Ascending aorta (tissue), 2 donors: ENCODE results near the gene MAML2. TPM values are rescaled to one million over a fixed set of nuclear protein-coding genes. Genes with fewer than 3 reads are reported as not detected.

Source experiments
- DNase-seq, 2 donors: peaks; one replicate each; pipeline ENCODE4 v3.0.0-alpha.2; 2019; ENCODE audit warnings: low spot score in 2 of 2
- H3K27ac ChIP-seq, 2 donors: fragments of 200-600 bp; sonication (generic); one replicate each; pipeline ENCODE4 v1.5.1; 2016 to 2017; ENCODE audit warnings: mild to moderate bottlenecking in 1 of 2
- H3K27me3 ChIP-seq: fragments of 200-600 bp; sonication (generic); one replicate; pipeline ENCODE4 v1.5.1; 2017
- H3K36me3 ChIP-seq, 2 donors: fragments of 200-600 bp; sonication (generic); one replicate each; pipeline ENCODE4 v1.5.1; 2016
- H3K4me1 ChIP-seq, 2 donors: fragments of 200-600 bp; sonication (generic); one replicate each; pipeline ENCODE4 v1.5.1; 2016 to 2017; ENCODE audit warnings: mild to moderate bottlenecking in 1 of 2
- H3K4me3 ChIP-seq, 2 donors: fragments of 200-600 bp; sonication (generic); one replicate each; pipeline ENCODE4 v1.5.1; 2016 to 2017; ENCODE audit warnings: mild to moderate bottlenecking in 1 of 2
- H3K9me3 ChIP-seq, 2 donors: fragments of 200-600 bp; sonication (generic); one replicate each; pipeline ENCODE4 v1.5.1; 2016
- CTCF ChIP-seq, 3 experiments: fragments of 200-600 bp in 2 of 3; fragments of 450-650 bp in 1 of 3; sonication (generic) in 2 of 3; IDR thresholded peaks; one replicate each; pipeline ENCODE4 v1.5.1; 2016 to 2019; ENCODE audit warnings: antibody characterized with exemption in 3 of 3, mild to moderate bottlenecking in 1 of 3, moderate library complexity in 1 of 3
- intact Hi-C: fragments of 100-400 bp; cut with DNase I; formaldehyde crosslinking; loops from one replicate; pipeline ENCODE4 v1.15.1; 2023
- total RNA-seq: library from RNA; depleted of rRNA; stranded (reverse); fragments of >200 nt; gene quantifications from one replicate; pipeline ENCODE4 v1.1.0, GENCODE V29; 2016

MAML2 gene
- total RNA-seq, 1 donor from 2014 or later: 13.2 TPM

- TF ChIP-seq CTCF (IDR thresholded peaks at IDR 0.05): no peak
- Histone ChIP-seq H3K4me1 (peaks cover 4 to 29% of the 10 kb centered on the region in 2 donors), H3K36me3 (no peaks in the 10 kb centered on the region), H3K27me3 (no peaks in the 10 kb centered on the region), H3K4me3 (no peak overlapping the region), H3K27ac (no peak overlapping the region), H3K9me3 (no peaks in the 10 kb centered on the region)
- DNase-seq: no peak
- intact Hi-C loops: no loop called here
Observed at GRCh38 chr11:96196181-96196662, 146.8 kb downstream of the MAML2 start.

GRCh38 chr11:96195671-96196070, 147.3 kb downstream of the MAML2 start:
- Histone ChIP-seq H3K4me1 (peaks cover 4 to 28% of the 10 kb centered on the region in 2 donors), H3K36me3 (no peaks in the 10 kb centered on the region), H3K27ac (no peak overlapping the region), H3K9me3 (no peaks in the 10 kb centered on the region), H3K27me3 (no peaks in the 10 kb centered on the region), H3K4me3 (no peak overlapping the region)
- TF ChIP-seq CTCF (IDR thresholded peaks at IDR 0.05): no peak
- no peak for DNase-seq
- intact Hi-C loops: no loop called here

GRCh38 chr11:96194581-96195374, 148.2 kb downstream of the MAML2 start:
- Histone ChIP-seq H3K4me1 (peaks cover 4 to 19% of the 10 kb centered on the region in 2 donors), H3K27ac (no peak overlapping the region), H3K4me3 (no peak overlapping the region), H3K36me3 (no peaks in the 10 kb centered on the region), H3K27me3 (no peaks in the 10 kb centered on the region), H3K9me3 (no peaks in the 10 kb centered on the region)
- intact Hi-C loops: no loop called here
- DNase-seq: no peak
- TF ChIP-seq CTCF (IDR thresholded peaks at IDR 0.05): no peak

GRCh38 chr11:96193745-96194443, 149.1 kb downstream of the MAML2 start:
- Histone ChIP-seq H3K27me3 (no peaks in the 10 kb centered on the region), H3K9me3 (no peaks in the 10 kb centered on the region), H3K4me1 (peaks cover 4 to 15% of the 10 kb centered on the region in 2 donors), H3K36me3 (no peaks in the 10 kb centered on the region), H3K4me3 (no peak overlapping the region), H3K27ac (no peak overlapping the region)
- no peak for DNase-seq
- TF ChIP-seq CTCF (IDR thresholded peaks at IDR 0.05): no peak
- intact Hi-C loops: no loop called here

GRCh38 chr11:96191752-96192151, 151.2 kb downstream of the MAML2 start:
- Histone ChIP-seq H3K4me1 (peaks cover 13 to 28% of the 10 kb centered on the region in 2 donors), H3K27ac (no peak overlapping the region), H3K9me3 (no peaks in the 10 kb centered on the region), H3K4me3 (no peak overlapping the region), H3K36me3 (no peaks in the 10 kb centered on the region), H3K27me3 (no peaks in the 10 kb centered on the region)
- TF ChIP-seq CTCF (IDR thresholded peaks at IDR 0.05): no peak
- intact Hi-C loops: no loop called here
- no peak for DNase-seq
